Femur (tissue), 1 donor: ENCODE results near the gene ZNF773.
"Not testable (repeated sequence)": the region's sequence is repeated elsewhere in the genome, so short reads cannot be mapped to it uniquely, and the experiment has no call there.

Experiments used
- DNase-seq: peaks from one replicate; pipeline ENCODE4 v3.0.0-alpha.2; 2017

The ZNF773 gene

GRCh38 chr19:57499680-57500395 is at the start of gene ZNF773:
TSS of gene ZNF773 (plus strand) at chr19:57499938. CDS start at chr19:57500081, 143 bp downstream.
- DNase-seq: peak; percentile 97

- DNase-seq: no peak
Observed at GRCh38 chr19:57452307-57452706, 47.4 kb upstream of the ZNF773 start.

GRCh38 chr19:57465680-57466381 is 33.9 kb upstream of the ZNF773 start:
- no peak for DNase-seq

DNA sequence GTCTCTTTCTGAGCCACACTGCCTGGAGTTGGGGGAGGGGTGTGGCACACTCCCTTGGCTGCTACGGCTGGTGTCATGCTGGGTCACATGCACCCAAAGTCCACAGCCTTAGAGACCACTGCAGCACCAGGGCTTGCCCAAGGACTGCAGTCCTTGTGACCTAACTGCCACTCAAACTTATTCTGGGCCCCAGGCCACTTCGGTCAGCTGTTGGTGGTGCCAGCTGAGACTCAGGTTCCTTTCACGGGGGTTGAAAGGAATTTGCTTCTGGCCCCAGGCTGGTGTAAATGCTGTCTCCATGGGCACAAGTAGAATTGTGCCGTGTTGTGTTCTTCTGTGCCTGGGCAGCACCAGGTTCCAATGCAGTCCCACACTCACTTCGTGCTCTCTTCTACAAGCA is 33.2 kb upstream of the ZNF773 start:
- DNase-seq: no peak

DNA sequence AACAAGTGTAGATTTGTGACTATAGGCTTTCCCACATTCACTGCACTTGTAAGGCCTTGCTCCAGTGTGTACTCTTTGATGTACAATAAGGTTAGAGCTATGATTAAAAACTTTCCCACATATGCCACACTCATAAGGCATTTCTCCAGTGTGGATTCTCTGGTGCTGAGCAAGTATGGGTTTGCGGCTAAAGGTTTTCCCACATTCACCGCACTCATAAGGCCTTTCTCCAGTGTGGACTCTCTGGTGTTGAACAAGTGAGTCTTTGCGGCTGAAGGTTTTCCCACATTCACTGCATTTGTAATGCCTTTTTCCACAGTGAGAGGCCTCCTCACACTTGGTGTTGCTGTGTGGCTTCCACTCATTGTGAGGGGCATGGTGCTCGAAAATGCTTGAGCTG is 26.1 kb upstream of the ZNF773 start:
- DNase-seq: no peak

DNA sequence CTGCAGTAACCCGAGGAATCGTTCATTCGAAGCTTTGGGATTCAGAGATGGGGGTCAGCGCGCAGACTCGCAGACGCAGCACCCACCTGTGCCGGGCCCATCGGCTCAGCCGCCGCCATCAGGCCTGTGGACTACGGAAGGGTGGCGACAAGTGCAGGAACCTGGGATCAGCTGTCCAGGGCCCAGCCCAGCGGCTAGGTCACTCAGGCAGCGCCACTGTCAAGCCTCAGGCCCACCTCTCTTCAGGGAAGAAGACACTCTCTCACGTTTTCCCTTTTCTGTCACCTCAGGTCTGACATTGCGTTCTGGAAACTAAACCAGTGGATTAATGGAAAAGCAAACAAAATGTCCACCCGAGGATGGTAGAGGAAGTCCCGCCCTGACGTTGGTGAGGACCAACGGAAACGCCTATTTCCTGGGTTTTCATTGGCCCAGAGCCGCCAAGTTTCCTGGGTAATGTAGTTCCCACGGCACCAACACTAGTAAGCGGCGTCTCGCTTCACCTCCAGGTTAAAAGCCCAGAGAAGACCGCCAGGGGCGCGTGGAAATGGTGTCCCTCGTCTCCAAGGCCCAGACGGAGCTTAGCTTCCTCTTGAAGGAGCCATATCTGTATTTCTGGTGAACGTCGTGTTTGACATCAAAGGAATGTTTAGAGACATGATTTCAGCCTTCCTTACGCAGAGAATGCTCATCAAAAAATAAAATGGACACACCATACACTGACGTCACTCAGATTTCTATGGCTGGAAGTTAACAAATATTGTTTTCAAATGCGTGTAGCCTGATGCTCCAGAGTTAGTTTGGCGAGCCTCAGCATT is 22.3 kb upstream of the ZNF773 start, which contains the start of gene ZNF772:
Gene ZNF772, minus strand, starts transcription at position 376 of the 818 bp plus-strand sequence. Its CDS starts 257 bp downstream, at position 119.
- DNase-seq: peak; percentile 94

- DNase-seq: peak; percentile 94
Observed at GRCh38 chr19:57487477-57488298, 12.1 kb upstream of the ZNF773 start, which contains the start of gene ZNF419. TSS of gene ZNF419 (plus strand) at chr19:57487750. CDS start at chr19:57487951, 201 bp downstream.

GRCh38 chr19:57488299-57488644 is 11.5 kb upstream of the ZNF773 start:
- not testable (repeated sequence) for DNase-seq

GRCh38 chr19:57499332-57499679 is 432 bp upstream of the ZNF773 start:
- not testable (repeated sequence) for DNase-seq

GRCh38 chr19:57500400-57500799 is 662 bp downstream of the ZNF773 start:
- DNase-seq: not testable (repeated sequence)

GRCh38 chr19:57506163-57506562 is 6.4 kb downstream of the ZNF773 start:
- DNase-seq: no peak

DNA sequence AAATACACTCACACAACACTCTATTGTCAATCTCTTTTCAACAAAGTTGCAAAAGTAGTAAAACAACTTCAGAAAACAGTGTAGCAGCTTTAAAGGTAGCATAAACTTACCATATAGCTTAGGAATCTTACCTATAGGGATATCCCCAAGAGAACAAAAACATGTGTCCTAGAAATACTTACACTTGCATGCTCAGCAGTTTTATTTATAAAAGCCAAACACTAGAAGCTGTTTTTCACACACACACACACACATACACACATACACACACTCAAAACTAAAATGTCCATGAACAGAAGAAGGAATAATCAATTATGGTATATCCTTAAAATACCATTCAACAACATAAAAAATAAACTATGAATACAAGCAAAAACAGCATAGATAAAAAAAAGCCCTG is 11.7 kb downstream of the ZNF773 start:
- DNase-seq: no peak

- DNase-seq: no peak
Observed at GRCh38 chr19:57512845-57513244, 13.1 kb downstream of the ZNF773 start.

DNA sequence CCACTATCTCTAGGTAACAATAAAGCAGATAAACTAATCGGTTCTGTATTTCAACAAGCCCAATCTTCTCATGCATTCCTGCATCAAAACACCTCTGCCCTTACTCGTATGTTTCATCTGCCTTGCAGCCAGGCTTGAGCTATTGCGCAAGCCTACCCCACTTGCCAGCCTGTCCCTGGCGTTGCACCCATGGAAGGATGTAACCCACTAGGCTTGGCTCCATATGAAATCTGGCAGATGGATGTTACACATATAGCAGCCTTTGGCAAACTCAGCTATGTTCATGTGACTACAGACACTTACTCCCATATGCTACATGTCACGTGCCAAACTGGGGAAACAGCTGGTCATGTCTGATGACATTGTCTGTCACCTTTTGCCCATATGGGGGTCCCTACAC is 15.5 kb downstream of the ZNF773 start:
- no peak for DNase-seq

- not testable (repeated sequence) for DNase-seq
Observed at GRCh38 chr19:57518021-57518420, 18.3 kb downstream of the ZNF773 start.

GRCh38 chr19:57527136-57527881 is 27.6 kb downstream of the ZNF773 start, which contains the start of gene ZNF549:
TSS of gene ZNF549 (plus strand) at chr19:57527356. CDS start at chr19:57527574, 218 bp downstream.
- peak; percentile 95 for DNase-seq

GRCh38 chr19:57537953-57538547 is 38.3 kb downstream of the ZNF773 start:
- no peak for DNase-seq

DNA sequence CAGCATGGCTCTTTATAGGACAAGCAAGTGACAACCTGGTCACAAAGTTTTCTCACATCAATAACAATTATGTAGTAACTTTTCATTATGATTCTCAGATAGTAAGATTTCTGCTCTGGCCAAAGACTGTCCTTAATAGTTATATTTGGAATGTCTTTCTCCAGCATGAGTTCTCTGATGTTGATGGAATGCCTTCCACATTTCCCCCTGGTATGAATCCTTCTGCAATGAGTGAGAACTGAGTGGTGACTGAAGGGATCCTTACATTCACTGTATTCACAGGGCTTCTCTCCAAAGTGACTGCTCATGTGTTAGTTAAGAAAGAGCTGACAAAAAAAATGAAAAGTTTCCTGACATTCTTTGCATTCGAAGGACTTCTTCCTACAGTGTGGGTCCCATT is 46.8 kb downstream of the ZNF773 start:
- DNase-seq: no peak

DNA sequence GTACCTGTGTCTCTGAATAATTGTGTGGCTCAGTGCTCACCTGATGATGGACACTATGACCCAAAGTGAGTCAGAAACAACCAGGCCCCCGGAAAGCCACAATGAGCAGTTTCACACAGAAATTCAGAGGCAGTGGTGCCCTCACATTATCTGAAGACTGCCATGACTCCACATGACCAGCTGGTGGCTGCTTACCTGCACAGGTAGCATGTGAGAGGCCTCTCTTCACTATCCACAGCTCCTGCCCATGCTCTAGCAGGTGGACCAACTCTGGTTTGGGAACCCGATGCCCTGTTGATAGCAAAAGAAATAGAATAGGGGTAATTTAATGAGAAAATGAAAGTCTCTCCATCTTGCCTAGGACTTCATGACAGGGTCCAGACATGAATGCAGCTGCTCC is 52.7 kb downstream of the ZNF773 start:
- no peak for DNase-seq

DNA sequence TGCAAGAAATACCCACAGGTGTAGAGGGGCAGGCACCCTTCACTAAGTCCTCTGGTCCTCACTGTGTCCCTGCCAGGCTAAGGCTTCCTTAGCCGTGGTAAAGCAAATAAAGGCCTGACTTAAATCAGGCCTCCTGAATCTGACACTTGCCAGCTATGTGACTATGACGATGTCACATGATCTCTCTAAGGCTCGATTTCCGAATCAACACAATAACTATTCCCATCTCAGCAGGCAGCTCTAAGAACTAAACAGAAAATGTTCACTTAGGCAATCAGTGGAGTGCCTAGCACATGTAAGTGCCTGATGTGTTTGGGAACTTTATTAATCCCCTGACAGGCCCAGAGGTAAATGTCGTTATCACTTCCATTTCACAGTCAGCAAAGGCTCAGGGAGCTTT is 57.9 kb downstream of the ZNF773 start:
- no peak for DNase-seq
